Natural killer cell (primary cell): Measurements from ENCODE around the gene SYNDIG1. TPM values are rescaled to one million over a fixed set of nuclear protein-coding genes. Genes with fewer than 3 reads are reported as not detected.
"Not testable (repeated sequence)": the region's sequence is repeated elsewhere in the genome, so short reads cannot be mapped to it uniquely, and the experiment has no call there.

Experiments
- ATAC-seq, 3 donors: fragments of 150-1000 bp in 2 of 3; fragments of 200-7000 bp in 1 of 3; cut with Tn5 transposase; 1 replicate in 1 of 3; 2 replicates in 2 of 3; pipeline ENCODE4 v1.10.0; 2021; ENCODE audit warnings: mild to moderate bottlenecking in 2 of 3, moderate library complexity in 2 of 3
- DNase-seq, 2 donors: peaks; one replicate each; pipeline versions ENCODE4 v3.0.0 to v3.0.0-alpha.2; 2013 to 2021; ENCODE audit warnings: mixed read lengths in 1 of 2
- H3K27ac ChIP-seq: one replicate; pipeline ENCODE4 v1.5.1; 2013; ENCODE audit warnings: mild to moderate bottlenecking, low read length
- H3K27me3 ChIP-seq: one replicate; pipeline ENCODE4 v1.6.1; 2013; ENCODE audit warnings: low read length; ENCODE audit not compliant: control insufficient read depth, insufficient read depth
- H3K36me3 ChIP-seq: one replicate; pipeline ENCODE4 v1.6.1; 2013; ENCODE audit warnings: low read length; ENCODE audit not compliant: control insufficient read depth, insufficient read depth
- H3K4me1 ChIP-seq: one replicate; pipeline ENCODE4 v1.6.1; 2013; ENCODE audit warnings: low read length; ENCODE audit not compliant: control insufficient read depth, insufficient read depth
- H3K4me3 ChIP-seq: one replicate; pipeline ENCODE4 v1.5.1; 2013; ENCODE audit warnings: low read length
- H3K9me3 ChIP-seq: one replicate; pipeline ENCODE4 v1.6.1; 2013; ENCODE audit warnings: low read length; ENCODE audit not compliant: control insufficient read depth, insufficient read depth
- H3K27ac Mint-ChIP-seq, 2 donors: one replicate each; pipeline ENCODE4 v1.8.0; 2022; ENCODE audit warnings: mild to moderate bottlenecking in 2 of 2, mixed read lengths in 2 of 2, moderate library complexity in 1 of 2
- H3K27me3 Mint-ChIP-seq, 2 donors: one replicate each; pipeline ENCODE4 v1.8.0; 2022; ENCODE audit warnings: low read depth in 2 of 2, mixed read lengths in 2 of 2
- H3K36me3 Mint-ChIP-seq: one replicate; pipeline ENCODE4 v1.8.0; 2022; ENCODE audit warnings: mixed read lengths
- H3K4me1 Mint-ChIP-seq, 2 donors: one replicate each; pipeline ENCODE4 v1.8.0; 2022; ENCODE audit warnings: mixed read lengths in 2 of 2
- H3K4me3 Mint-ChIP-seq: one replicate; pipeline ENCODE4 v1.8.0; 2022; ENCODE audit warnings: mild to moderate bottlenecking, moderate library complexity, mixed read lengths
- H3K9me3 Mint-ChIP-seq, 2 donors: one replicate each; pipeline ENCODE4 v1.8.0; 2022; ENCODE audit warnings: mixed read lengths in 2 of 2
- CTCF ChIP-seq: fragments of 200-600 bp; IDR thresholded peaks from one replicate; pipeline ENCODE4 v1.8.0; 2022; ENCODE audit warnings: antibody characterized with exemption
- WGBS: methylation state at CpG from one replicate; pipeline ENCODE4 v1.1.7; 2013; ENCODE audit warnings: missing lambda C conversion rate; ENCODE audit not compliant: insufficient coverage; 5-methylcytosine and 5-hydroxymethylcytosine counted together
- intact Hi-C: fragments of 100-400 bp; cut with micrococcal nuclease; formaldehyde crosslinking; loops from one replicate; pipeline ENCODE4 v1.14.2; 2022
- total RNA-seq, 4 donors: library from RNA; stranded (reverse); fragments of 120-200 nt in 1 of 4; gene quantifications; one replicate each; pipeline versions ENCODE4 v1.2.3 to v1.2.4, GENCODE V29; 2013 to 2022

The SYNDIG1 gene
- total RNA-seq, 3 donors from 2014 or later (not counting 1 experiment from before 2014, with no cell fraction given): not detected

- no peaks in the 10 kb centered on the region for H3K4me1 Mint-ChIP-seq
- Histone ChIP-seq H3K27ac (no peak overlapping the region), H3K27me3 (no peaks in the 10 kb centered on the region), H3K4me3 (no peak overlapping the region), H3K9me3 (no peaks in the 10 kb centered on the region), H3K36me3 (no peaks in the 10 kb centered on the region), H3K4me1 (no peaks in the 10 kb centered on the region)
- H3K4me3 Mint-ChIP-seq: no peak overlapping the region
- no peaks in the 10 kb centered on the region for H3K9me3 Mint-ChIP-seq
- intact Hi-C loops: no loop called here
- no peak for TF ChIP-seq CTCF
- H3K36me3 Mint-ChIP-seq: no peaks in the 10 kb centered on the region
- 44% methylated on average over 11 of the region's 11 CpGs for WGBS
- ATAC-seq (no peak), DNase-seq (no peak)
- peaks cover 10 to 11% of the 10 kb centered on the region in 2 donors for H3K27me3 Mint-ChIP-seq
- no peak overlapping the region for H3K27ac Mint-ChIP-seq
Measured at GRCh38 chr20:24507182-24507853, 37.9 kb downstream of the SYNDIG1 start.

GRCh38 chr20:24512441-24512840 is 43.0 kb downstream of the SYNDIG1 start:
- H3K36me3 ChIP-seq, H3K4me1 Mint-ChIP-seq, H3K27me3 Mint-ChIP-seq, H3K4me1 ChIP-seq, H3K27ac ChIP-seq, ATAC-seq, DNase-seq, H3K9me3 ChIP-seq, H3K36me3 Mint-ChIP-seq, H3K27me3 ChIP-seq, H3K4me3 Mint-ChIP-seq, H3K9me3 Mint-ChIP-seq, H3K4me3 ChIP-seq, intact Hi-C loops, H3K27ac Mint-ChIP-seq: not testable (repeated sequence)
- 82% methylated on average over 11 of the region's 11 CpGs for WGBS

- Histone ChIP-seq H3K4me3 (no peak overlapping the region), H3K27ac (no peak overlapping the region), H3K27me3 (no peaks in the 10 kb centered on the region), H3K4me1 (no peaks in the 10 kb centered on the region), H3K9me3 (no peaks in the 10 kb centered on the region), H3K36me3 (no peaks in the 10 kb centered on the region)
- Mint-ChIP-seq H3K27ac (no peak overlapping the region), H3K4me3 (no peak overlapping the region), H3K36me3 (no peaks in the 10 kb centered on the region), H3K4me1 (no peaks in the 10 kb centered on the region), H3K9me3 (no peaks in the 10 kb centered on the region), H3K27me3 (no peaks in the 10 kb centered on the region)
- 74% methylated on average over 6 of the region's 6 CpGs for WGBS
- intact Hi-C loops: no loop called here
- DNase-seq: no peak
- no peak for TF ChIP-seq CTCF
- ATAC-seq: no peak
Measured at GRCh38 chr20:24518515-24518914, 49.1 kb downstream of the SYNDIG1 start.

GRCh38 chr20:24519476-24519875 is 50.0 kb downstream of the SYNDIG1 start:
- H3K4me1 Mint-ChIP-seq: no peaks in the 10 kb centered on the region
- Histone ChIP-seq H3K27me3 (no peaks in the 10 kb centered on the region), H3K9me3 (no peaks in the 10 kb centered on the region), H3K27ac (no peak overlapping the region), H3K36me3 (no peaks in the 10 kb centered on the region), H3K4me1 (no peaks in the 10 kb centered on the region), H3K4me3 (no peak overlapping the region)
- H3K9me3 Mint-ChIP-seq: no peaks in the 10 kb centered on the region
- no peaks in the 10 kb centered on the region for H3K36me3 Mint-ChIP-seq
- ATAC-seq (no peak), DNase-seq (no peak)
- H3K4me3 Mint-ChIP-seq: no peak overlapping the region
- no peaks in the 10 kb centered on the region for H3K27me3 Mint-ChIP-seq
- 88% methylated on average over 6 of the region's 6 CpGs for WGBS
- intact Hi-C loops: no loop called here
- no peak overlapping the region for H3K27ac Mint-ChIP-seq
- no peak for TF ChIP-seq CTCF
